Liver (tissue), 3 donors: ENCODE results near the gene MAP3K13.

Experiments used
- GABPA ChIP-seq, 2 donors: IDR thresholded peaks in 1 of 2; conservative IDR thresholded peaks in 1 of 2; 2 replicates each; pipeline ENCODE4 v1.6.1; 2016; ENCODE audit warnings: antibody characterized with exemption in 2 of 2, mild to moderate bottlenecking in 1 of 2, moderate library complexity in 1 of 2
- JUND ChIP-seq, 2 donors: IDR thresholded peaks; 2 replicates each; pipeline ENCODE4 v1.6.1; 2016; ENCODE audit warnings: antibody characterized with exemption in 2 of 2
- TAF1 ChIP-seq: conservative IDR thresholded peaks from 2 replicates; pipeline ENCODE4 v1.6.1; 2016; ENCODE audit warnings: antibody characterized with exemption, mild to moderate bottlenecking
- TF ChIP-seq, protein P1 (sequence below): fragments of 150-350 bp; IDR thresholded peaks from 2 replicates; pipeline ENCODE4 v1.5.1; 2017; ENCODE audit warnings: improper control_type of control experiment, low read depth, low read length; ENCODE audit not compliant: missing input control
- donor health status: healthy.
- donor health status: healthy.

DNA sequence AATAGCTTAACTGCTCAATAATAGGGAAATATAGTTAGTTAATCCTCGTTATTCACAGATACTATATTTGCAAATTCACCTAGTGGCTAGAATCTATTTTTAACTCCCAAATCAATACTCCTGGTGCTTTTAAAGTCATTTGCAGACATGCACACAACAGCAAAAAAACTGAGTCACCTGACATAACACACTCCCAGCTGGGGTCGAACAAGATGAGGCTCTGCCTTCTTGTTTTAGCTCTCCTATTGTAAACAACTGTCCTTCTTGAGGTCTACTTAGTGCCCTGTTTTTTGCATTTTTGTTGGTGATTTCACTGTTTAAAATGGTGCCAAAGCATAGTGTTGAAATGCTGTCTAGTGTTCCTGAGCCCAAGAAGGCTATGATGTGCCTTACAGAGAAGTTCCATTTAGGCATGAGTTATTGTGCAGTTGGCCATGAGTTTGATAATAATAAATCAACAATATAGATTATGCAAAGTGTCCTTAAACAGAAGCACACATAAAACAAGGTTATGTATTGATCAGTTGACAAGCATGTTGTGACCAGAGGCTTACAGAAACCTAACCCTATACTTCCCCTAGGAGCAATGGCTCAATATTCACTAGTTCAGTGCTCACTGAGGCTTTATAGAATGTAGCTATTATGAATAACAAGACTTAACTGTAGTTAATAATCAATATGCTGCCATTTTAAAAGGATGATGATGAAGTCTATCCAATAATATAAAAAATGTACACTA is 18.6 kb downstream of the MAP3K13 start:
- TF ChIP-seq TAF1 (no peak), JUND (IDR thresholded peaks at IDR 0.05) (no peak), GABPA (IDR thresholded peaks at IDR 0.05 in 1 of 2, conservative IDR thresholded peaks at IDR 0.05 in 1 of 2) (no peak)
- TF ChIP-seq, protein P1, sequence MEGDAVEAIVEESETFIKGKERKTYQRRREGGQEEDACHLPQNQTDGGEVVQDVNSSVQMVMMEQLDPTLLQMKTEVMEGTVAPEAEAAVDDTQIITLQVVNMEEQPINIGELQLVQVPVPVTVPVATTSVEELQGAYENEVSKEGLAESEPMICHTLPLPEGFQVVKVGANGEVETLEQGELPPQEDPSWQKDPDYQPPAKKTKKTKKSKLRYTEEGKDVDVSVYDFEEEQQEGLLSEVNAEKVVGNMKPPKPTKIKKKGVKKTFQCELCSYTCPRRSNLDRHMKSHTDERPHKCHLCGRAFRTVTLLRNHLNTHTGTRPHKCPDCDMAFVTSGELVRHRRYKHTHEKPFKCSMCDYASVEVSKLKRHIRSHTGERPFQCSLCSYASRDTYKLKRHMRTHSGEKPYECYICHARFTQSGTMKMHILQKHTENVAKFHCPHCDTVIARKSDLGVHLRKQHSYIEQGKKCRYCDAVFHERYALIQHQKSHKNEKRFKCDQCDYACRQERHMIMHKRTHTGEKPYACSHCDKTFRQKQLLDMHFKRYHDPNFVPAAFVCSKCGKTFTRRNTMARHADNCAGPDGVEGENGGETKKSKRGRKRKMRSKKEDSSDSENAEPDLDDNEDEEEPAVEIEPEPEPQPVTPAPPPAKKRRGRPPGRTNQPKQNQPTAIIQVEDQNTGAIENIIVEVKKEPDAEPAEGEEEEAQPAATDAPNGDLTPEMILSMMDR = no peak
